NCI-H69 (cell line): Measurements from ENCODE around the gene SAMHD1.
A peak's percentile ranks its signal among the peaks of the same experiment; 100 is the strongest.
"Not testable (repeated sequence)": the region's sequence is repeated elsewhere in the genome, so short reads cannot be mapped to it uniquely, and the experiment has no call there.

Experiments used
- DNase-seq: peaks from one replicate; lab custom pipeline; 2025; lab: John Stamatoyannopoulos, UW

The SAMHD1 gene

DNA sequence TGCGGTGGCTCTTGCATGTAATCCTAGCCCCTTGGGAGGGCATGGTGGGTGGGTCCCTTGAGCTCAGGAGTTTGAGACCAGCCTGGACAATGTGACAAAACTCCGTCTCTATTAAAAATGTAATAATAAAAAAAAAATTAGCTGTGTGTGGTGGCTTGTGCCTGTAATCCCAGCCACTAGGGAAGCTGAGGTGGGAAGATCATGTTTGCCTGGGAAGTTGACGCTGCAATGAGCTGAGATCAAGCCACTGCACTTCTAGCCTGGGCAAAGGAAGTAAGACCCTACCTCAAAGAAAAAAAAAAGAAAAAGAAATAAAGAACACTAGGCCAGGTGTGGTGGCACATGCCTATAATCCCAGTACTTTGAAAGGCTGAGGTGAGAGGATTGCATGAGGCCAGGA lies 4.5 kb upstream of the SAMHD1 start:
- DNase-seq: no peak

DNA sequence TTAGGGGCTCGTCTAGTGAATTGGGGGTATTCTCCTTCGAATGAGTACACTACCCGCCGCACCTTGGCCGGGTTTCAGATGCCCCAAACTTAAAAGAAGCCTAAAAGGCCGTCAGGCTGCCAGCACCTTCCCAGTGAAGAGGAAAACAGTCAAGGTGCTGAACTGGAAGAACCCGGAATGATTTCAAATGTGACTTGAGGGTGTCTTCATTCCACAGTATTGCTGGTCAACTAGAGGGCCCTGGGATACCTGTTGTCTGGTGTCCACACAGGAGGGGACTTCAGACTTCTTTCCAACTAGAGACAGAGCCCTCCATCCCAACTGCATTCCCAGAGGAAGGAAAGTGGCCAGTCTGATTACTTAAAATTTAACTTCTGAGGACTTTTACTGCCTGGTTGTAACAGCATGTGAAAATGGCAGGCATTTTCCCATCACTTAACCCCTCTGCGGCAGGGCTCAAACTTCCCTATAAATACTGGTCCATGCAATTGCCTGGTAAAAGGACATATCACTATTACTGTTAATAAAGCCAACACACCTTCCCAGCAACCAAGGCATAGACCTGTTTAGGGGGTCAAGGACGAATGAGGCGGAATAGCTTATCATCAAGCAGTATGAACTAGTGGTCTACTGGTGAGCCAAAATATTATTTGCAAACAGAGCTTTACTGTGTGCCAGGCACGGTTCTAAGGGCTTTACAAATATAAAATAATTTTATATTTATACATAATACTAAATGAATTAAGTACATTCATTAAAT lies 651 bp upstream of the SAMHD1 start:
- DNase-seq: peak; percentile 43

DNA sequence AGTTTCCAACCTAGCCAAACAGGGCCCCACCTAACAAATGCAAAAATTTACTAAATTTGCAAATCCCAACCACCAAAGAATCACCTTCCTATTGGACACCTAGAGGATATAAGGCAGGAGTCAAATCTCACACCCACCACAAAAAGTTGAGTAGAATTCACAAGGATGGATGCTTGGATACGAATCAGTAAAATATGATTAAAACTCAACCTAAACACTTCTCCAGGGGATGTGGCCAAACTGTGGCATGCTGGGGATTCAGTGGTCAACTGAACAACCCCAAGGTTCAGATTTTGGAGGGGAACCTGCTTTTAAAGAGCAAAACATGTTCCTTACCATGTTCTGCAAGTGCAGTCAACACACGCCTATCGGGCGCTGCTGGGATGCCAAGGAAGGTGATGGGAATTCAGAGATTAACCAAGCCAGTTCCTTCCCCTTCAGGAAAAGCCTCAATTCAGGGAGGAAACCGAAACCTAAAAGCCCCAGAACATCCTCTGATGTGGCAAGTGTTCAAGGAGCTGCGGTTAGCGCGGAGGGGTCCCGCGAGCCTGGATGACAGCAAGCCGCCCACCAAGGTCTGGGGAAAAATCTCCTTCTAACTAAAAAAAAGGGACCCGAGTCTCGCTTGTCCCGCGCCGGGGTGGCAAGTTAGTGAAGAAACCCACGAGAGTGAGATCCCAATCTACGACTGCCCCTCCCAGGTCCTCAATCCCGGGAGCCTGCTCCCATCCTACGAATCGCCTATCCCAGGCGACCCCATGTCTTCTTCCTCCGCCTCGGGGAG lies 902 bp downstream of the SAMHD1 start:
- DNase-seq: peak; percentile 49

DNA sequence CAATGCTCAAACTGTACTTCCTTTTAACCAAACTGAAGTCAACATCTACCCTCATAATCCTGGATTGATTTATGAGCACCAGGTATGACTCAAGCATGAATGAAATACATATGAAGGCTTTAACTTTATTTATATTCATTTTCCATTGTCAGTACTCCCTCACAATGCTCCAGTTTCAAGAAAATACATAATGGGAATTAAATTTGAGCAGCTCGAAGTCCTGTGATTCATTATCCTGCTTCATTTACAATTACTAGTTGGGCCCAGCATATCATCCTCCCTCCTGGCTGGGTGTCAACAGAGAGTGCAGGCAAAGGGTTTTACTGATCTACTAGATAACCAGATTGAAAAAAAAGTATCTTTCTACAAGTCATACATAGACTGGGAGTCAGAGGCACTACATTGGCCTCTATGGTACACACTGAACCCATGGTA lies 10.1 kb downstream of the SAMHD1 start:
- no peak for DNase-seq

DNA sequence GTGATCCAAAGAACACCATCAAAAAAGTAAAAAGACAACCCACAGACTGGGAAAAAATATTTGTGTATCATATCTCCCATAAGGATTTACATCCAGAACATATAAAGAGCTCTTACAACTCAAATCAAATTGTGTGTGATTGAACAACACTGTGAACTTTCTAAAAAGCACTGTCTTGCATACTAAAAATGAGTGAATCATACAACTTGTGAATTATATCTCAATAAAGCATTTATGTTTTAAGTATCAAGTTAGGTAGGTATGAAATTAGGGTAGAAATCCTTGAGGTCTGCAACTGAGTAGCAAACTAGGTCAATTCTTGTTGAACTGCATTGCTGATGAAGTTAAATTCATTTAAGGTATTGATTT lies 14.1 kb downstream of the SAMHD1 start:
- no peak for DNase-seq

DNA sequence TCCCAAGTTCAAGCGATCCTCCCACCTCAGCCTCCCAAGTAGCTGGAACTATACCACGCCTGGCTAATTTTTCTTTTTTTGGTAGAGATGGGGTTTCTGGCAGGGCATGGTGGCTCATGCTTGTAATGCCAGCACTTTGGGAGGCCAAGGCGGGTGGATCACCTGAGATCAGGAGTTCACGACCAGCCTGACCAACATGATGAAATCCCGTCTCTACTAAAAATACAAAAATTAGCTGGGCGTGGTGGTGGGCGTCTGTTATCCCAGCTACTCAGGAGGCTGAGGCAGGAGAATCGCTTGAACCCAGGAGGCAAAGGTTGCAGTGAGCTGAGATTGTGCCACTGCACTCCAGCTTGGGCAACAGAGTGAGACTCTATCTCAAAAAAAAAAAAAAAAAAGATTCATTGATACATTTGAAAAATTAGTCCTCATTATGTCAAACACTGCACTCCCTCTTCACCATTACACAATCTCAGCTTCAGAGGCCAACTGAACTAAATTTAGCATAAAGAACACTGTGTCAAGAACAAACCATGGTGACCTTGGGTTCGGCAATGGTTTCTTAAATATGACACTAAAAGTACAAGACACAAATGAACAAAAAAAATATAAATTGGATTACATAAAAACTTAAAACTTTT lies 14.6 kb downstream of the SAMHD1 start:
- not testable (repeated sequence) for DNase-seq

DNA sequence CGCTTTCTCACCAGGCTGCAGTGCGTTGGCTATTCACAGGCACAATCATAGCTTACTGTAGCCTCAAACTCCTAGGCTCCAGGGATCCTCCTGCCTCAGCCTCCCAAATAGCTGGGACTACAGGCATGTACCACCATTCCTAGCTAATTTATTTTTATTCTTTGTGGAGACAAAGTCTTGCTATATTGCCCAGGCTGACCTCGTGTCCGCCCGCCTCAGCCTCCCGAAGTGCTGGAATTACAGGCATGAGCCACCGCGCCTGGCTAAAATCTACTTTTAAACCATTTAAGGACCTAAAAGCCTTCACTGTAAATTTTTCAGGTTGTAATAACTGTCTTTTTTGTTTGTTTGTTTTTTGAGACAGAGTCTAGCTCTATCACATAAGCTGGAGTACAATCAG lies 15.2 kb downstream of the SAMHD1 start:
- no peak for DNase-seq

DNA sequence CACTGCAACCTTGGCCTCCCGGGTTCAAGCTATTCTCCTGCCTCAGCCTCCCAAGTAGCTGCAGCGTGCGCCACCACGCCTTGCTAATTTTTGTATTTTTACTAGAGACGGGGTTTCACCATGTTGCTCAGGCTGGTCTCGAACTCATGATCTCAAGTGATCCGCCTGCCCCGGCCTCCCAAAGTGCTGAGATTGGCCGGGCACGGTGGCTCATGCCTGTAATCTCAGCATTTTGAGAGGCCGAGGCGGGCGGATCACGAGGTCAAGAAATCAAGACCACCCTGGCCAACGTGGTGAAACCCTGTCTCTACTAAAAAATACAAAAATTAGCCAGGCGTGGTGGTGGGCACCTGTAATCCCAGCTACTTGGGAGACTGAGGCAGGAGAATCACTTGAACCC lies 17.9 kb downstream of the SAMHD1 start:
- not testable (repeated sequence) for DNase-seq

DNA sequence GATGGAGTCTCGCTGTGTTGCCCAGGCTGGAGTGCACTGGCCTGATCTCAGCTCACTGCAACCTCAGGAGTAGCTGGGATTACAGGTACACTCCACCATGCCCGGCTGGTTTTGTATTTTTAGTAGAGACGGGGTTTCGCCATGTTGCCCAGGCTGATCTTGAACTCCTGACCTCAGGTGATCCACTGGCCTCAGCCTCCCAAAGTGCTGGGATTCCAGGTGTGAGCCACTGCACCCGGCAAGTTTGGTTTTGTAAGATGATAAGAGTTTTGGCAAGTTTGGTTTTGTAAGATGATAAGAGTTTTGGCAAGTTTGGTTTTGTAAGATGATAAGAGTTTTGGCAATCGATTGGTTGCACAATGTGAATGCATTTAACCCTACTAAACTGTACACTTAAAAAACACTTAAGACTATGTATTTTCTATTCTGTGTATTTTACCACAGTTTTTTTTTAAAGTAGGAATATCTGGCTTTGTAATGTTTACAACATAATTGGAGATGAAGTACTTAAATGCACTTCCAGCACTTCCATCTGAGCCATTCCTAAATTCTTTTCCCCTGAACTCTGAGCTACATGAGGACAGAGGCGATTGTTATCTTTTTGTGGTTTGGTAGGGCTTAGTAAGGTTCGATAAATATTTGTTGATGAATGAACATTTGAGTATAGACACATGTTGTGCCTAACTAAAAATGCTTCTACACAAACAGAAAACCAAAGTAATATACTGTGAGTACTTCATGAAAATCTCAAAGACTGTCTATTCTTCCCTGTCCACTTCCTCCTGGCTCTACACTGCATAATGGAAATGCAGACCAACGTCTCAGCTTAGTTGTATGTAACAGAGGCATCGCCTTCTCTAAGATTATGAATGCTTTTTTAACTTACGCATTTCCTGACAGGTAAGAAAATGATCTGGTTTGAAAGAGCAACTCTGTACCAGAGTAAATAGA lies 18.8 kb downstream of the SAMHD1 start:
- no peak for DNase-seq

DNA sequence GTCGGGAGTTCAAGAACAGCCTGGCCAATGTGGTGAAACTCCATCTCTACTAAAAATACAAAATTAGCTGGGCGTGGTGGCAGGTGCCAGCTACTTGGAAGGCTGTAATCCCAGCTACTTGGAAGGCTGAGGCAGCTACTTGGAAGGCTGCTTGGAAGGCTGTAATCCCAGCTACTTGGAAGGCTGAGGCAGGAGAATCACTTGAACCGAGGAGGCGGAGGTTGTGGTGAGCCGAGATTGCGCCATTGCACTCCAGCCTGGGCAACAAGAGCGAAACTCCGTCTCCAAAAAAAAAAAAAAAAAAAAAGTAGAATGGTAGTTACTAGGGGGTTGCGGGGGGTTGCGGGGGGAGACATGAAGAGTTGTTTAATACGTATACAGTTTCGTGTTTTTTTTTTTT lies 19.4 kb downstream of the SAMHD1 start:
- DNase-seq: not testable (repeated sequence)

DNA sequence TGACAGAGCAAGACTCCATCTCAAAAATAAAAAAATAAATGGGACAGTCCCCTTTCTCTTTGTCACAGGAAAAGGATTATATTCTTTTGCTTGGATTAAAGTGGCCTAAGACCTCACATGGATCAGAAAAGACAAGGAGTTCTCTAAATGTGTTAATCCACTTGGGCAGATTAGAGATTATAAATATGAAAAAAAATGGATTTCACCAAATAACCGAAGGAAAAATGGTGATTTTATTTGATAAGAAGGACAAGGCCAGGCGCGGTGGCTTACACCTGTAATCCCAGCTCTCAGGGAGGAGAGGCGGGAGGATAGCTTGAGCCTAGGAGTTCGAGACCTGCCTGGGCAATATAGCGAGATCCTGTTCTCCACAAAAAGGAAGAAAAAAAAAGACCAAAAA lies 21.8 kb downstream of the SAMHD1 start:
- DNase-seq: no peak

DNA sequence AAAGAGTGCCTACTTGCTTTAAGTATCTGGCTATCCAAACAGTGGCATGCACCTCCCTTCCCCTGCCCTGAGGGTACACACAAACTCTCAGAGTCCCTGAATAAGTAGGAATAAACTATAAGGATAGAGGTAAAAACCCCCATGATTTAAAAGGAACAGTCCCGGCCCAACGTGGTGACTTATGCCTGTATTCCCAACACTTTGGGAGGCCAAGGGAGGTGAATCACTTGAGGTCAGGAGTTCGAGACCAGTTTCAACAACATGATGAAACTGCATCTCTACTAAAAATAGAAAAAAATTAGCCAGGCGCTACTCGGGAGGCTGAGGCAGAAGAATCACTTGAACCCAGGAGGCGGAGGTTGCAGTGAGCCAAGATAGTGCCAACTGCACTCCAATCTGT lies 22.2 kb downstream of the SAMHD1 start:
- no peak for DNase-seq

DNA sequence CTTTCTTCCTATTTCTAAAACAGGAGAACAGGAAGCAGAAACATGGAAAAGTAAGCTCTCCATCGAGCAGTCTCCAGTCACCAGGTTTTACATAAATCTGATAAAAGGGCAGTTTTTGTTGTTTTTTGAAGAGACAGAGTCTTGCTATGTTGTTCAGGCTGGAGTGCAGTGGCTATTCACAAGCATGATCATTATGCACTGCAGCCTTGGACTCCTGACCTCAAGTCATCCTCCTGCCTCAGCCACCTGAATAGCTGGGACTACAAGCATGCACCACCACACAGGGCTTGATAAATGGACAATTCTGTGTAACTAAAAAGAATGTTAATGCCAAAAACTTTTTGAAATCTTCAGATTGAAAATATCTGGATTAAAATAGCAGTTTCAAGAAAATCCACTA lies 23.8 kb downstream of the SAMHD1 start:
- DNase-seq: no peak

DNA sequence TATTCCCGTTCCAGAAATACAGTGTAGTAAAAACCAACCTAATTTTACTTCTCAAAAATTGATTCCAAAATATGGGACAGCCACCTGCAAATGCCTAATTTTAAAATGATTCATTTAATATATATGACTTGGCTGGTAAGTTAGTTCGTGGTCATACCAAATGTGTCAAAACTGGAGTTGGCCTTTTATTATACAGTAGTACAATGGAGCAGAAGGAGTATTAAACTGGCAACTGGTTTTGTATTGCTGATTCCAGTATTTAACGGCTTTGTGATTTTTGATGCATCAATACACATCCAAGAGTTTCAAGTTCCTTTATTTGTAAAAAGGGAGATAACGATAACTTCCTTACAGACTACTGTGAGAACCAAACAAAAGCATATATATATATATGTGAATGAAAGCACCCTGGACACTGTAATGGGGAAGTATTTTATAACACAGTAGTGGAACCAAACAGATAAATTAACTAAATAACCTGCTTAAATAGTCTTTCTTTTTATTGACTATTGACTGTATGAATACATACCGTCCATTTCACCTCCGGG lies 24.8 kb downstream of the SAMHD1 start:
- no peak for DNase-seq

DNA sequence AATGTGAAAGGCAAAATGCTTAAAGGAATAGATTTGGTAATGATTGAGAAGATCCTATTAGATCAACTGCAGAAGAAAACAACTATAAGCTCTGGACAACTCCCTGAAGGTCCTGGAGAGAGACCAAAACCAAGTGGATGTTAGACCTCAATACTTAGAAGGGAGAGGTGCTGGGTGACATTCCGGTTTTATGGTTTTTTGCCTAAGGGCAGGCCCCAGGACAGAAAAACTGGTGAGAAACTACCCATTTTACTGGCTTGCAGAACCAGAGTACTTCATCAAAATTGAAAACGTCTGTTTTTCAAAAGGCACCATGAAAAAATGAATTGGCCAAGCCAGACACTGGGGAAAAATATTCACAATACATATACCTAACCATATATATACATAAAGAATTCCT lies 26.3 kb downstream of the SAMHD1 start:
- no peak for DNase-seq

DNA sequence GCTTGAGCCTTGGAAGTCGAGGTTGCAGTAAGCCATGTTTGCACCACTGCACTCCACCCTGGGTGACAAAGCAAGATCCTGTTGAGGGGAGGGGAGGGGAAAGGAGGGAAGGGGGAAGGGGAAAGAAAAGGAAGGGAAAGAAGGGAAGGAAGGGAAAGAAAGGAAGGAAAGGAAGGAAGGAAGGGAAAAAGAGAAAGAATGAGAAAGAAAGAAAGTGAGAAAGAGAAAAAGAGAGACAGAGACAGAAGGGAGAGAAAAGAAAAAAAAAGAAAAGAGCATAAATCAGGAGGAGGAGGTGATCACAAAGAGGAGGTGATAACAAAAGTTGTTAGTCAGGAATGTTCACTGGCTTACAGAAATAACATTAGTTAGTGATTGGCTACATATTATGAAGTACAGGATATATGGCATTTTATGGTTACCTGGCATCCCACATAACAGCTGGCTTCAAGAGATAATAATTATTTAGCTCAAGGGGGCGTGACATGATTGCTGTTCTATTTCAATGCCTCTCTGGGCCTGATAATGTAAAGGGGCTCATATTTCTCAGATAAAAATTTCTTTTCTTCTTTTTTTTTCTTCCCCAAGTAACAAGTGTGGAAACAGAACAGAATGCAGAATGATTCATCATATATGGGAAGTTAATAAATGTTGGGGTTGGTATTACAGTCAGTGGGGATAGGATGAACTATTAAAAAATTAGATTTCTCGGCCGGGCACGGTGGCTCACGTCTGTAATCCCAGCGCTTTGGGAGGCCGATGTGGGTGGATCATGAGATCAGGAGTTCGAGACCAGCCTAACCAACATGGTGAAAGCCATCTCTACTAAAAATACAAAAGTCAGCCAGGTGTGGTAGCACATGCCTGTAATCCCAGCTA lies 27.1 kb downstream of the SAMHD1 start:
- no peak for DNase-seq

DNA sequence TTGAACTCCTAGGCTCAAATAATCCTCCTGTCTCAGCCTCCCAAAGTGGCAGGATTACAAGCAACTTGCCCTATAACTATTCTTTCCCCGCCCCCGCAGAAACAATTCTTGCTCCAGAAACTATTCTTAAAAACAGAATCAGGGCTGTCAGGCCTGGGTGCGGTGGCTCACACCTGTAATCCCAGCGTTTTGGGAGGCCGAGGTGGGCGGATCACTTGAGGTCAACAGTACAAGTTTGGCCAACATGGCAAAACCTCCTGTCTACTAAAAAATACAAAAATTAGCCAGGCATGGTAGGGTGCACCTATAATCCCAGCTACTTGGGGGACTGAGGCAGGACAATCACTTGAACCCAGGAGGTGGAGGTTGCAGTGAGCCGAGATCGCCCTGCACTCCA lies 31.2 kb downstream of the SAMHD1 start:
- no peak for DNase-seq

DNA sequence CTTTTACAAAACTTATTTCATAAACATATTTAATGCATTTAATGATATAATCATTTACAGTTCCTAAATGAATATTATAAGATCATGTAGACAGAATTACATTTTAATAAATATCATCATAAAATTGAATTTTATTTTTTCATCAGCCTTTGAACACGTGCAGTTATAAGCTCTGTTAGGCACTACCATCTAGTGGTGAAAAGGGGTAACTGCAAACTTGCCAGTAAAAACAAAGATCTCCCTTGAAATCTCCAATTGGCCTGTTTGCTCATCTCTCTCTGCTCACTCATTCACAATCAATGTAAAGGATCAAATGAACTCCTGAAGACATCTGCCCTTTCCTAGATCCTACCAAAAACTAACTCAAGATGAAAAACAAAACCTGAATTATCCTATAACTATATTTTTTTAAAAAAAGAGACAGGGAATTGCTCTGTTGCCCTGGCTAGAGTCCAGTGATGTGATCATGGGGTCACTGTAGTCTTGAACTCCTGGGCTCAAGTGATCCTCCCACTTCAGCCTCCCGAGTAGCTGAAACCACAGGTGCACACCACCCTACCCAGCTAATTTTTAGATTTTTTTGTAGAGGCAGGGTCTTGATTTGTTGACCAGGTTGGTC lies 31.7 kb downstream of the SAMHD1 start:
- DNase-seq: peak; percentile 41

DNA sequence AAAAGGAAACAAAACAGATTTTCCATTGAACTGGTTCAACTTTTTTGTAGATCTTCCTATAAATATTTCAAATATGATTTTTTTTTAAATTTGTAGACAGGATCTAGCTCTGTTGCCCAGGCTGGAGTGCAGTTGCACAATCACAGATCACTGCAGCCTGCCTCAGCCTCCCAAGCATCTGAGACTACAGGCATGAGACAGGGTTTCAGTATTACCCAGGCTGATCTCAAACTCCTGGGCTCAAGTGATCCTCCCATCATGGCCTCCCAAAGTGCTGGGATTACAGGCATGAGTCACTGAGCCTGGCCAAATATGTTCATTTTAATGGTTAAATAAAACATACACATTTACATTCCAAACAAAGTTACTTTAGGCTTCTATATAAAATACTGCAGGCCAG lies 33.6 kb downstream of the SAMHD1 start:
- no peak for DNase-seq

DNA sequence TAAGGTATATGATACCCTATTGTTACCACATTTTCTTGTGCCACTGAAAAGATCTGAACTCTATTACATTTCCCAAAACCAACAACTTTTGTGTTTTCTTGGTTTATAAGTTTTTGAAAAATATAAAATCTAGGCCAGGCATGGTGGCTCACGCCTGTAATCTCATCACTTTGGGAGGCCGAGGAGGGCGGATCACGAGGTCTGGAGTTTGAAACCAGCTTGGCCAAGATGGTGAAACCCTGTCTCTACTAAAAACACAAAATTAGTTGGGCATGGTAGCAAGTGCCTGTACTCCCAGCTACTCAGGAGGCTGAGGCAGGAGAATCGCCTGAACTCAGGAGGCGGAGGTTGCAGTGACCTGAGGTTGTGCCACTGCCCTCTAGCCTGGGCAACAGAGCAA lies 34.3 kb downstream of the SAMHD1 start:
- DNase-seq: no peak
